Embryonic facial prominence (tissue), 1 donor: Measurements from ENCODE around the gene CEP20.

Experiments used
- DNase-seq: peaks from one replicate; pipeline ENCODE4 v3.0.0-alpha.2; 2016; ENCODE audit errors: extremely low spot score

Gene CEP20

GRCh38 chr16:15833541-15833940, 54.9 kb downstream of the CEP20 start:
- DNase-seq, result no peak

DNA sequence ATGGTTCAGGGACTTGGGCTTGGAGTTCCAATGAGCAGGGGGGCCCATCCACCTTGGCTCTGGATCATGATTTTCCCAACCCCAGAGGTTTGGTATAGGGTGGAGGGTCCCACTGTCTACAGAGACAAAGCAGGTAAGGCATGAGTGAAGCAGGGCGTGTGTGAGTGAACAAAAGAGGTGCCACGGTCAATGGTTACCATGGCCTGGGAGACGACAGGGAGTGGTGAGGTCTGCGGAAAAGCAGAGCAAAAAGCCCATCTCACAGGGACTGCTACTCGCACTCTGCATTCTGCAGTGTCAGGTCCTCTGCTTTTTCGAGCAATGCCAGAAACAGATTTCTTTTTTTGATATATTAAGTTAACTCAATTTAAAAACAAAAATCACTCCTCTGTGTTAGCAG, 56.2 kb downstream of the CEP20 start:
- no peak for DNase-seq

DNA sequence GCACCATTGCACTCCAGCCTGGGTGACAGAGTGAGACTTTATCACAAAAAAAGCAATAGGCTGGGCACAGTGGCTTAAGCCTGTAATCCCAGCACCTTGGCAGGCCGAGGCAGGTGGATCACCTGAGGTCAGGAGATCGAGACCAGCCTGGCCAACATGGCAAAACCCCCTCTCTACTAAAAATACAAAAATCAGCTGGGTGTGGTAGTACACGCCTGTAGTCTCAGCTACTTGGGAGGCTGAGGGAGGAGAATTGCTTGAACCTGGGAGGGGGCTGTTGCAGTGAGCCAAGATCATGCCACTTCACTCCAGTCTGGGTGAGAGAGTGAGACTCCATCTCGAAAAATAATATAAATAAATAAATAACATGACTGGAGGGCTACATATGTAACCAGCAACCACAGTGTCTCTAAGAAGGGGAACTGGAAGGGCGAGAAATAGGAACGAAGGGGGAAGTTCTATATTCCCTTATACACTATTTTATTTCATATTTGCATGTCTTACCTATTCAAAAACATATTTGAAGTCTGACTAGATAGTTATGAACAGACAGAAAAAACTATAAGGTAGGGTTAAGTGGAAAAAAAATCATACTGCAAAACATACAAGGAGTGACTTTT, 57.5 kb downstream of the CEP20 start:
- no peak for DNase-seq

DNA sequence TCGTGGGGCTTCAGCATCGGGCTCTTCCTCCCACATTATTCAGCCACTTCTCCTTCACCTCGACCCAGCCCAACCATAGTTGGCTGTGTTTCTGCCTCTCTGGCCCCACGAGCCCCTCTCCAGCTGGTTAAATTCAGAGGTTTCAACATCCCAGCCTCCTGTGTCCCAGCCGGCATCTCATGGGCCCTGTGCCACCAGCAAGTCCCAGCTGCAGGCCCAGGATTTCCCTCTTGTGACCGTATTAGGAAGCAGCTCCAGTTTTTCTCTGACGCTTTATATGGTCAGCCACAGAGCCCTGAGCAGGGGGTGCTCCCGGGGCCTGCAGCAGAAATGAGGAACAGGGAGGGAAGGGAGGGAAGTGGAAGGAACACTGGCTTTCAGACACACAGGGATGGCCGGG, 58.9 kb downstream of the CEP20 start:
- no peak for DNase-seq

DNA sequence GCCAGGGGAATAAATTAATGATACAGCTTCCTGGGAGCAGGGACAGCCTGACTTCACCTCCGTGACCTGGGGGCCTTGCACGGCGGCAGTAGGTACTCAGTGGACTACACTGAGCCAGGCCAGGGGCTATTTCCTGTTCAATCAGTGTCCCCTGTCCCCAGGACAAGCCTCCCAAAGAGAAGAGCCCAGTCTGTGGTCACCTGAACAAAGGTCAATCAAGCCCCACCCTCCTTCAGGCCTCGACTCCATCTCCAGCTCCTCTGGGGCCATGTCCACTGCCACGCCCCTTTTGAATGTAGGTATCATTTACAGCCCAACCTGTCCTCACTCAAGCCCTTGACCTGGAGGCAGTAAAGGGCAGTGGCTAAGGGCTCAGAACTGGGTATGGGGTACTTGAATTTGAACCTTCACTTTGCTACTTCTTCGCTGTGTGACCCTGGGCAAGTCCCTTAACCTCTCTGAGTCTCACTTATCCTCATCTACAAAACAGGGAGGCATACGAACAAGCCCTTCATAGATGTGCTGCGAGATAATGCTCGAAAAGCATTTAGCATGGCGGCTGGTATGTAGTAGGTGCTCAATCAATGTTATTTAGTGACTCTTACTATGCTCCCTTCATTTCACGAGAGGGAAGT, 60.6 kb downstream of the CEP20 start:
- DNase-seq, result no peak

- no peak for DNase-seq
These were observed 61.1 kb downstream of the CEP20 start for GRCh38 chr16:15827299-15827698.

- DNase-seq, result no peak
These were observed 62.6 kb downstream of the CEP20 start for GRCh38 chr16:15825750-15826305.

DNA sequence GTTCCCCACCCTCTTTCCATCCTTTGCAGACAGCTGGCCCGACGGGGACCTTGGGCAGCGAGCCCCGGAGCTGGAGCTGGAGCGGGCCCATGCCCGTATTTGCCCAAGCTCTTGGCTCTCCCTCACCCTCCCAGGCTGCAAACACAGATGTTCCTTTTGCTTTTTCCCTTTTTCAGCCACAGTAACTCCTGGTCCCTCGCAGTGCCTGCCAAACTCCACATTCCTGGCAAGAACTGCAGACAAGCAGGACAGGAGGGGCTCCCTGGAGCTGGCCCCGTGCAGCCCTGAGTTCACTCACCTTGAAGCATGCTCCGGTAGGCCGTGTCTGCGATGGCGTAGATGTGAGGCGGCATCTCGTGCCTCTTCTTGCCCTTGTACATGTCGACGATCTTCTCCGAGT, 65.4 kb downstream of the CEP20 start:
- DNase-seq, result no peak

DNA sequence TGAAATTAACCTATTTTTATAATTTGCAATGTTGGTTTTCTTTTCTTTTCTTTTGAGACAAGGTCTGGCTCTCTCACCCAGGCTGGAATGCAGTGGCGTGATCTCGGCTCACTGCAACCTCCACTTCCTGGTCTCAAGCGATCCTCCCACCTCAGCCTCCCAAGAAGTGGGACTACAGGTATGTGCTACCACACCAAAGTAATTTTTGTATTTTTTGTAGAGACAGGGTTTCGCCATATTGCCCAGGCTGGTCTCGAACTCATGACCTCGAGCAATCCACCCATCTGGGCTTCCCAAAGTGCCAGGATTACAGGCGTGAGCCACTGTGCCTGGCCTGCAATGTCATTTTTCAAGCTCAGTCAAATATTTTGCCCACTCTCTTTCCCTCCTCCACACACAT, 67.6 kb downstream of the CEP20 start:
- no peak for DNase-seq

DNA sequence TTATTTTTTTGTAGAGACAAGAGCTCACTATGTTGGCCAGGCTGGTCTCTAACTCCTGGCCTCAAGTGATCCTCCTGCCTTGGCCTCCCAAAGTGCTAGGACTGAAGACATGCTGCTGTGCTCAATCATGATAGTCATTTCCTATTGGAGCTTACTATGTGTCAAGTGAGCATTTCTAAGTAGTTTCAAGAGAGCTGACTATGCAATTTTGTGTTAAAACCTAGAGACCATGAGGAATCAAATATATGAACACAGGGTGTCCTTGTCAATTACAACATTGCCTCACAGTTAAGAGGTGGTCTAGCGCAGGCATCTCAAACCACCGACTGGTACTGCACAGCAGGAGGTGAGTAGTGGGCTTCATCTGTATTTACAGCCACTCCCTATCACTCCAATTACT, 69.4 kb downstream of the CEP20 start:
- DNase-seq, result no peak

DNA sequence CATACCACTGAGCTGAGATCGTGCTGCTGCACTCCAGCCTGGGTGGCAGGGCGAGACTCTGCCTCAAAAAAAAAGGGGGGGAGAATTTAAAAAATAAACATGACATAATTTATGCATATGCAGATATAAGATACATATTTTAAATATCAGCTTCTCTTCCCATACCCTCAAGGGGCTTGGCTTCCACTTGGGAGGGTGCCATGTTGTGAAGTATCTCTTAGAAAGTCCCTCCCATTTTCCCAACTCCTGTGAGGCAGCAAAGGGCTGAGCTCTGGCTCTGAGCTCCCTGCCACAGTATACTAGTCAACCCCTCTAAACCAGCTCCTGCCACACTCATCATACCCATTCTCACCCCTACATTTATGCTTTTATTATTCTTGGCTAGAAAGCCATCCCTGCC, 71.0 kb downstream of the CEP20 start:
- no peak for DNase-seq

- DNase-seq, result no peak
These were observed 72.2 kb downstream of the CEP20 start for GRCh38 chr16:15816228-15816627.
